RWPE2 (cell line): ENCODE results near the gene TMED6.

ENCODE experiments used
- ATAC-seq: fragments of 200-7000 bp; cut with Tn5 transposase; 3 replicates; pipeline ENCODE4 v1.9.1; 2021; ENCODE audit warnings: low read depth
- DNase-seq: peaks from one replicate; pipeline ENCODE4 v3.0.0-alpha.2; 2020; ENCODE audit warnings: low spot score
- H3K27ac ChIP-seq: fragments of 450-650 bp; 2 replicates; pipeline ENCODE4 v1.5.1; 2017; ENCODE audit warnings: mild to moderate bottlenecking; ENCODE audit not compliant: poor library complexity, severe bottlenecking
- H3K27me3 ChIP-seq: fragments of 250-450 bp; sonication (Bioruptor Pico); 2 replicates; pipeline ENCODE4 v1.5.1; 2021; ENCODE audit warnings: mild to moderate bottlenecking, moderate library complexity; ENCODE audit not compliant: insufficient read depth, poor library complexity, severe bottlenecking
- H3K36me3 ChIP-seq: fragments of 250-450 bp; sonication (Bioruptor Pico); 2 replicates; pipeline ENCODE4 v1.5.1; 2020; ENCODE audit warnings: low read depth, mild to moderate bottlenecking, moderate library complexity
- H3K4me1 ChIP-seq: fragments of 250-450 bp; sonication (Bioruptor Pico); 2 replicates; pipeline ENCODE4 v1.5.1; 2021; ENCODE audit warnings: mild to moderate bottlenecking, moderate library complexity; ENCODE audit not compliant: insufficient read depth, poor library complexity, severe bottlenecking
- H3K4me3 ChIP-seq: fragments of 250-450 bp; sonication (Bioruptor Pico); 2 replicates; pipeline ENCODE4 v1.5.1; 2021; ENCODE audit warnings: mild to moderate bottlenecking, moderate library complexity; ENCODE audit not compliant: severe bottlenecking
- H3K9me3 ChIP-seq: fragments of 250-450 bp; sonication (Bioruptor Pico); 2 replicates; pipeline ENCODE4 v1.5.1; 2021; ENCODE audit warnings: mild to moderate bottlenecking, moderate library complexity; ENCODE audit not compliant: severe bottlenecking
- CTCF ChIP-seq: fragments of 450-650 bp; IDR thresholded peaks from one replicate; pipeline ENCODE4 v1.5.1; 2017; ENCODE audit warnings: mild to moderate bottlenecking, moderate library complexity; ENCODE audit not compliant: poor library complexity, severe bottlenecking

TMED6 gene

GRCh38 chr16:69318177-69318910 lies 33.2 kb downstream of the TMED6 start:
- DNase-seq (no peak), ATAC-seq (0 out of 3 replicates have a peak, but pooled peaks have one; percentile 16)
- Histone ChIP-seq H3K9me3 (no peaks in the 10 kb centered on the region), H3K4me1 (no peaks in the 10 kb centered on the region), H3K27ac (no peak overlapping the region), H3K4me3 (no peak overlapping the region), H3K27me3 (no peaks in the 10 kb centered on the region), H3K36me3 (peaks cover 93% of the 10 kb centered on the region)
- no peak for TF ChIP-seq CTCF

GRCh38 chr16:69316595-69317034 lies 35.0 kb downstream of the TMED6 start:
- no peak for ATAC-seq
- H3K27me3 ChIP-seq, result no peaks in the 10 kb centered on the region
- no peak overlapping the region for H3K4me3 ChIP-seq
- H3K36me3 ChIP-seq, result peaks cover 85% of the 10 kb centered on the region
- no peaks in the 10 kb centered on the region for H3K9me3 ChIP-seq
- DNase-seq, result no peak
- no peaks in the 10 kb centered on the region for H3K4me1 ChIP-seq
- H3K27ac ChIP-seq, result no peak overlapping the region
- TF ChIP-seq CTCF, result no peak

- no peaks in the 10 kb centered on the region for H3K9me3 ChIP-seq
- H3K36me3 ChIP-seq, result peaks cover 76% of the 10 kb centered on the region
- ATAC-seq, result no peak
- no peaks in the 10 kb centered on the region for H3K27me3 ChIP-seq
- no peak overlapping the region for H3K4me3 ChIP-seq
- H3K4me1 ChIP-seq, result no peaks in the 10 kb centered on the region
- H3K27ac ChIP-seq, result no peak overlapping the region
- DNase-seq, result no peak
- no peak for TF ChIP-seq CTCF
These were observed 35.9 kb downstream of the TMED6 start for GRCh38 chr16:69315486-69316311.

- no peaks in the 10 kb centered on the region for H3K27me3 ChIP-seq
- TF ChIP-seq CTCF, result no peak
- H3K4me1 ChIP-seq, result no peaks in the 10 kb centered on the region
- no peak overlapping the region for H3K27ac ChIP-seq
- H3K36me3 ChIP-seq, result peaks cover 64% of the 10 kb centered on the region
- DNase-seq (no peak), ATAC-seq (no peak)
- H3K9me3 ChIP-seq, result no peaks in the 10 kb centered on the region
- no peak overlapping the region for H3K4me3 ChIP-seq
These were observed 37.1 kb downstream of the TMED6 start for GRCh38 chr16:69314534-69314933.
